GM18526 (cell line): ENCODE data around the gene ZIC4.

Experiments used
- POLR2A ChIP-seq: IDR thresholded peaks from 3 replicates; pipeline ENCODE4 v1.6.1; 2011; ENCODE audit not compliant: insufficient read length; ENCODE audit errors: extremely low read depth

The ZIC4 gene

DNA sequence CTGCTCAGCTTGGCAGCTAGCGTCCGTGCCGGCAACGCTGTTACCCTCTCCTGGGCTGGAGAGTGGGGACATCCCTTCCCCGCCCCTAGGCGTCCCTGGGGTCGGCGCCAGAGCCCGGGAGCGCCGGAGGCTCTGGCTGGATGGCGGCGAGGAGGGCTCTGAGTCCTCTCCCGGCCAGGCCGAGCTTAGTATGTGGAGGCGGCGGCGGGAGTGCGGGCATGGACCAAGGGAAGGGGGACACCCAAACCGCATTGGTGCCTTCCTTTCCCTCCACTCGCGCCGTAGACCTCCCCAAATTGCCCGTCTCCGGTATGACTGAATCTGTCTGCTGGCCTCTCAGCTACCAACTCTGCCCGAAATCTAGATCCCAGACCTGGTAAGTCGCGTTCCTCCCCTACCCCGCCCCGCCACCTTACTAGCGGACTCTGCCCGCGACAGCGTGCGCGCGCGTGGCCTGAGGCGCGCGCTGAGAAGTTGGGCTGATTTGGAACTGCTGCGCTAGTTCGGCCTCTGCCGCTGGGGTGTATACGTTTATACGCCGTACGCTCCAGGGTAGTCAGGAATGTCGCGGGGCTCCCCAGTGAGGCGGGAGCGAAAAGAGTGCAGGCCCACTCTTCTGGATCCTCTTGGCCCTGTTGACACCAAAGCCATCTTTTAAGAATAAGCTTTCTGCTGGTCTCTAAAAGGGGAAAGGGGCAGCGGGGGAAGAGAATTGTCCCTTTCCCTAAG, 15.0 kb upstream of the ZIC4 start:
- no peak for TF ChIP-seq POLR2A

DNA sequence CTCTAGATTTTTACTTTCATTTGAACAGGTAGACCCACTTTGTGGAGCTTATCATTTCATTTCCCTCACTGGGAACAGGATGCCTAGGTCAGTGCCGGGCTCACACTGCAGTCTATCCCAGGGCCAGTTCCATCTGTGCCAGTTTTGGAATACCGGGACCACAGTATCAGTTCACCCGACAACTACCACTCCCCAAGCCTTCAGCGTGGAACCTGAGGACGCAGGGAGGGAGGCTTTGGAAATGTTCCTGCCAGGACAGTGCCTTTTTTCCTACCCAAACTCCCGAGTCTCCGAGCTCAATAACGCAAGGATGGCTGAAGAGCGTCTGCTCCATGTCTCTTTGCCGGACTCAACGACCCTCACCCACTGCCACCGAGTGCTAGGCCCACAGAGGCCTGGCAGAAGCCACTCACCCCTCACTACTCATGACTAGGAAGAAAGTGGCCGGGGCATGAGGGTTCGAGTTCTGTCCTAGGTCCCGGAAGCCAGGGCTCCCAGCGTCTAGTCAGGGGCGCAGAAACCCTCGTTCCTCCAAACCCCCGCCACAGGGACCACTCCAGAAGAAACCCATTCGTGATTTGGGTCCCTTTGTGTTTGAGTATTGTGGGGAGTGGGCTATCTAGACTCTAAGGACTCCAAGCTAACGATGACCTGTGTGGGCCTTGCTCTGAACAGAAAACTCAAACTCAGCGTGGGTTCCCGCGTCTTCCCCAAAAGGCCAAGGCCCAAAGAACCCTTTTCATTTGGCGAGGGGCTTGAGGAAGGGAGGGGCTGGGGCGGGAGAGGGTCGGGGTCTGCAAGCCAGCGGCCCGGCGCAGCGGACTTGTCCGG, 14.2 kb upstream of the ZIC4 start:
- TF ChIP-seq POLR2A, result no peak

- TF ChIP-seq POLR2A, result no peak
Measured at GRCh38 chr3:147419781-147420224, 13.5 kb upstream of the ZIC4 start.

- no peak for TF ChIP-seq POLR2A
Measured at GRCh38 chr3:147418808-147419701, 12.7 kb upstream of the ZIC4 start.

DNA sequence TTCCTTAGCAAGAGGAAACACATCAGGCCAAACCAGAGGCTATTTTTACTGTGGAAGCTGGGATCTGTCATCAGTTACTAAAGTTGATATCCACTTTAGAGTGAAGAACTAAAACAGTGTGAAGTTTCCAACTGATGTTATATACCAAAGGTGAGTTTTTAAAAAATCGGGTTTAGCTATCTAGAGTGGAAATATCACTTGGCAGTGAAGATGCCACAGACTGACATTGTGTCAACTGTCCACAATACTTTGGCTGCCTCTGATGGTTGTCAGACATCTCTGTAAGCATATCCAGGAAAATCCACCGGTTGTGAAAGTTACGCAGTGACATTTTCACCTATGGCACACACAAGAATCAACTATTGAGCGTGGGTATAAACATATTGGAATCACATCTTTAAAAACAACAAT, 12.0 kb upstream of the ZIC4 start:
- TF ChIP-seq POLR2A, result no peak

DNA sequence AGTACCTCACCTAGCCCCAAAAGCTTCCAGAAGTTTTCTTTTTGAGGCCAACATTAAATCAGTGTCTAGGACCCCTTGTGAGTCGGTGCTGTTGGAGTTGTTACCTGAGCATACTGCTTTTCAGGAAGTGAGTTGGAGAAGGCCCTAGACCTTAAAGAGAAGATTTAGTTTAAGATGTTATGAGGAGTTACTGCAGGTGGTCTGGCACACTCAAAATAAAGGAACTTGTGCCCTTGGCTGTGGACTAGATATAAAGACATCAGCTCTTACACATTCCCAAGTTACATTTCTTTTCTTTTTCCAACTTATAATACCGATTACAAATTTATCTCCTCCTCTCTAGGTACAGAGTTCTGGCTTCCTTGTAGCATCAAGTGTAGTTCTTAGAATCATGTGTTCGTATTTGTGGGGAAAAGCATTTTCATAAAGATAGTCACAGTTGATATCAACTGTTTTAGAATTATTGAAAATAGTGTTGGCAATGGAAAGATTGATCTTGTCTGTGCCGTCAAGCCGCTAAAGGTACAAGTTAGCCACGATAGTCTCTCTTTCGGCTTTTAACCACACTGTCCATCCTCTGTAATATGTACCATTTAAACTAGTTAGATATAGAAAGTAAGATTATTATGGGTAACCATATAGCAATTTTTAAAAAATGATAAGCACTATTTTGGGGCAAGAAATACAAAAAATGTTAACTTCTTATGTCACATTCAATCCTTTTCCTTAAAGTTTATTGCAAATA, 11.4 kb upstream of the ZIC4 start:
- no peak for TF ChIP-seq POLR2A

DNA sequence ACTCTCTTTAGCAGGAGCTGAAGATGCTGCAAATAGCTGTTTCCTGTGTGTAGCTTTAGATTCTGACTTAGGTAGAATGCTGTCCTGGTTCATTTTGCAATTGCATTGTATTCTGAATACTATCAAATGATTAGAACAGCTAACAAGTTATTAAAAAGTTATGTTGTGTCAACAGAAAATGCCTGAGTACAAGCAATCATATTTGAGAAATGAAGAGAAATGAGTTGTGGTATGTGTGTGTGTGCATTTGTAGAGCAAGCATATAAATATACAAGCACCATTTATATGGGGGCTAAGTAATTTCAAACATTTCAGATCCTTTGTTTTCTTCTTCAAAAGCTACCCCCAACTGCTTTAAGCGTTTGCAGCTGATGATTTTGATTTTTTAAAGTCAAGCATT, 10.6 kb upstream of the ZIC4 start:
- TF ChIP-seq POLR2A, result no peak

DNA sequence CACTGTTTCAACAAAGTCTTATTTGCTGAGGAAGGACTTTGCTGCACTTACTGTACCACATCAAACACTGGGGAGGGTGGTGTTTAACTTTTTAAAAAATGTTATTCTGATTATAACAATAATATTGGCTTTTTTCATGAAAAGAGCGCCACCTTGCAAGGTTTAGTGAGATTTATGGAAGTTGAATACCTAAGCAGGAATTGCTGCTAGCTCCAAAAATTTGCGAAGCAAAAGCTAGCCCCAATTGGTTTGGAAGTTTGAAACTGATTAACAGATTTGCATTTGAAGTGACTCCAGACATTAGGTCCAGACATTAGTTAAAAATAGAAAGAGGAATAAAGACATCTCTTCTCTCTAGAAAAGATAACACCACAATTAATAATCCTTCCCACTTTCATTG, 9.5 kb upstream of the ZIC4 start:
- TF ChIP-seq POLR2A, result no peak

DNA sequence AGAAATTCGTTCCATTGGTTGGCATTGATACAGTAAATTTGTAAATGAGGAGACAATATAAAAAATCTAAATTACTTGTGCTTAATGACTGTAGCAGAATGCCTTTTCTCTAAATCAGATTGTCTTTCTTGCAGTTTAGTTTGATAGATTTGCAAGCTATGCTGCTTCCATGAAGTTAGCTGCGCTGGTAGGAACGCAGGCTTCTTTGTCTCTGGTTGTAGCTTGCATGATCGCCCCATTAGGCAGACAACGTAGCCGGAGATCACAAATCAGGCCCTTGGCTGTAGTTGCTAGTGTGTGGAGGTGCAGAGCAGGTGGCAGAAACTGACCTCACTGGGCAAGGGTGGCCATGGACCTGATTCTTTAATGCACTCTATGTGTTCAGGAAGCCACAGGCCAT, 8.9 kb upstream of the ZIC4 start:
- TF ChIP-seq POLR2A, result no peak

- TF ChIP-seq POLR2A, result no peak
Measured at GRCh38 chr3:147414390-147415138, 8.2 kb upstream of the ZIC4 start.

GRCh38 chr3:147413686-147414389, 7.5 kb upstream of the ZIC4 start:
- TF ChIP-seq POLR2A, result no peak

DNA sequence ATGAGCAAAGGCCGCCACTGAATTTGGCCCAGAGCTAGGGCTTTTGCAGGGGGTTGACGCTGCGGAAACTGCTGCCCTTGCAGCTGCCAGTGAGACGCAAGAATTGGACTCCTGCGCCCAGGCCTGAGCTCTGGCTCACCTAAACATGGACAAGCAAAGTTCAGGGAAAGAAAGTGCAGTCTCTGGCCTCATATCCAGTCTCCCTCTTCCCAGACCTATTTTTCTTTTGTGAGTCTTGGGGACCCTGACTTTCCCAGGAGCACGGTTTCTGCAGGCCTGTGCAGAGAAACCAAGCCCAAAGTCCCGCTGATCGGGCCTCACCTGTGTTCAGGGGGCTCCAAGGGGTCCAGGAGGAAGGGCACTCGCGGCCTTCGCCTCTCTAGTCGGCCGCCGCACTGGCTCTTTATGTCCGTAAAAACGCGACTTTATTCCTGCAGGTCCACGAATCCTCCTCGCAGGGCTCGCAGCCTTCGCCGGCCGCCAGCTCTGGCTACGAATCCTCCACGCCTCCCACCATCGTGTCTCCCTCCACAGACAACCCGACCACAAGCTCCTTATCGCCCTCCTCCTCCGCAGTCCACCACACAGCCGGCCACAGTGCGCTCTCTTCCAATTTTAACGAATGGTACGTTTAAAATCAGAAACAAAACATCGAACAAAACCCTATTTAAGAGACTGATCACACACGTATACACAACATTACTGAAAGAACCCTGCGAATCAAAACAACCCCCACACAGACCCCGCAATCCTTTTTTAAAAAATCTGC, 6.8 kb upstream of the ZIC4 start:
- no peak for TF ChIP-seq POLR2A
